ENCODE measurements around the gene IAH1.

IAH1 gene

DNA sequence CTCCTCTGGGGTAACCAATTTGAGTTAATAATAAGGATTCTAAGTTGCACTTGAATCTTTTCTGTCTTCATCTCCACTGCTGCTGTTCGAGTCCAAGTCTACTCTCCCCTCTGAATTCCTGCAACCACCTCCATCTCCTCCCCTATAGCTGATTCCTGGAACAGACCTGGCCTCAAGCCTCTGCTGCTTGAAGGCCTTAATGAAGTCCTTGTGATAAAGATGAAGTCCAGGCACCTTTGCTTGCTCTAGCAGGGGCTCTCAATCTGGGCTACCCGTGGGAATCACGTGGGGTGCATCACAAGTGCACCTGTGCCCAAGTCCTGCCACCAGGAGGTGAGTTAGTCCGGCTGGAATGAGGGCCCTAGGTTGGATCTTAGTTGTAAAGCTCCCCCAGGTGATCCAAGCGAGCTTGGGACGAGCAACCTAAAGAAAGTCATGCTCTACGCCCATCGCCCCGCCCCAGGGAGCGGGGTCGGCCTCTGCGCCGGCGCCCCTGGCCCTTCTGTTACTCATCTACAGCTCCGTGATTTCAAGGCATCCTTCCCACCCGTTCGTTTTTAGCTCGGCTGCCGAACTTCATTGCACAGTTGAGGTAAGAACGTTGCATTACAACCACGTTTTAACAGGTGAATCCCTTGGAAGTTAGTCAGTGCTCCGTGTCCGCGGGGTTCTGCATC lies 905 bp upstream of the IAH1 start:
- H3K36me3 ChIP-seq: peaks cover 9% of the 10 kb centered on the region
- H3K27me3 ChIP-seq: no peaks in the 10 kb centered on the region
- no peaks in the 10 kb centered on the region for H3K9me3 ChIP-seq
- H3K4me1 ChIP-seq (ENCODE audit: control insufficient read depth in 1 of 2, insufficient read depth in 1 of 2, low read depth in 1 of 2, low read length in 1 of 2): peaks cover 28 to 30% of the 10 kb centered on the region in 2 experiments
- TF ChIP-seq CTCF (IDR thresholded peaks at IDR 0.05): no peak
- no peak overlapping the region for H3K27ac ChIP-seq
- peak overlapping the region; percentile 65 to 89 for H3K4me3 ChIP-seq (ENCODE audit: low read depth in 1 of 2, low read length in 1 of 2)

GRCh38 chr2:9473985-9474360 lies 378 bp upstream of the IAH1 start:
- peaks cover 28 to 30% of the 10 kb centered on the region in 2 experiments for H3K4me1 ChIP-seq (ENCODE audit: control insufficient read depth in 1 of 2, insufficient read depth in 1 of 2, low read depth in 1 of 2, low read length in 1 of 2)
- H3K4me3 ChIP-seq (ENCODE audit: low read depth in 1 of 2, low read length in 1 of 2): peak overlapping the region; percentile 65 to 89
- H3K36me3 ChIP-seq: peaks cover 5% of the 10 kb centered on the region
- no peaks in the 10 kb centered on the region for H3K9me3 ChIP-seq
- peak overlapping the region; percentile 82 for H3K27ac ChIP-seq
- no peaks in the 10 kb centered on the region for H3K27me3 ChIP-seq
- TF ChIP-seq CTCF (IDR thresholded peaks at IDR 0.05): no peak

DNA sequence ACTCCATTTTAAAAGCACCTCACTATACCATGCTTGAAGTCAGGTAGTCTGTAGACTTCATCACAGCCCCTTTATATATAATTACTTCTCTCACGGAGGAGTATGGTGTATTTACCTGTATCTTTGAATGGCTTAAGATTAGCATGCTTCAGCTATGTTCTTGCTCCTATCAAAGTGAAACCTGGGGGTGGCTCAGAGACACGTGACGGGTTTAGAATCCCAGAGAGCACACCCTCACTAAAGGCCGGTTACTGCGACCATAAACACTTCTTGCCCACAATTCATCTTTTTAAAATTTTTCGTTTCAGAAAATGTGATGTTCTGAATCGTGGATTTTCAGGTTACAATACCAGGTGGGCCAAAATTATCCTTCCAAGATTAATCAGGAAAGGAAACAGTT lies 3.6 kb downstream of the IAH1 start:
- H3K4me3 ChIP-seq (ENCODE audit: low read depth in 1 of 2, low read length in 1 of 2): no peak overlapping the region
- TF ChIP-seq CTCF (IDR thresholded peaks at IDR 0.05): no peak
- H3K36me3 ChIP-seq: peaks cover 37% of the 10 kb centered on the region
- H3K4me1 ChIP-seq (ENCODE audit: control insufficient read depth in 1 of 2, insufficient read depth in 1 of 2, low read depth in 1 of 2, low read length in 1 of 2): peaks cover 21 to 22% of the 10 kb centered on the region in 2 experiments
- H3K9me3 ChIP-seq: no peaks in the 10 kb centered on the region
- H3K27me3 ChIP-seq: no peaks in the 10 kb centered on the region
- no peak overlapping the region for H3K27ac ChIP-seq

- Histone ChIP-seq H3K27ac (no peak overlapping the region), H3K9me3 (no peaks in the 10 kb centered on the region), H3K4me3 (ENCODE audit: low read depth in 1 of 2, low read length in 1 of 2) (no peak overlapping the region), H3K36me3 (peaks cover 43% of the 10 kb centered on the region), H3K4me1 (ENCODE audit: control insufficient read depth in 1 of 2, insufficient read depth in 1 of 2, low read depth in 1 of 2, low read length in 1 of 2) (peaks cover 19 to 21% of the 10 kb centered on the region in 2 experiments), H3K27me3 (no peaks in the 10 kb centered on the region)
- no peak for TF ChIP-seq CTCF (IDR thresholded peaks at IDR 0.05)
Measured at GRCh38 chr2:9478526-9478925, 4.2 kb downstream of the IAH1 start.

DNA sequence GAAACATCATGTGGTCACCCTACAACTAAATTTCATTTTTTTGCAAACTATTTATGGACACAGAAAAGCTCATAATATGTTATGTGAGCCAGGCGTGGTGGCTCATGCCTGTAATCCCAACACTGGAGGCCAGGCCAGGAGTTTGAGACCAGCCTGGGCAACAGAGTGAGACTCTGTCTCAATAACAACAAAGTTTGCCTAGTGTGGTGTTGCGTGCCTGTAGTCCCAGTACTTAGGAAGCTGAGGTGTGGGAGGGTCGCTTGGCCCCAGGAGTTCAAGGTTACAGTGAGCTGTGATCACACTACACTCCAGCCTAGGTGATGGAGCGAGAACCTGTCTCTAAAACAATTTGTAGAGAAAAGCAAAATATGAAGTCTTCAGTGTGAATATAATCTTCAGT lies 5.8 kb downstream of the IAH1 start:
- H3K4me3 ChIP-seq (ENCODE audit: low read depth in 1 of 2, low read length in 1 of 2): no peak overlapping the region
- no peaks in the 10 kb centered on the region for H3K27me3 ChIP-seq
- no peak overlapping the region for H3K27ac ChIP-seq
- peaks cover 10 to 11% of the 10 kb centered on the region in 2 experiments for H3K4me1 ChIP-seq (ENCODE audit: control insufficient read depth in 1 of 2, insufficient read depth in 1 of 2, low read depth in 1 of 2, low read length in 1 of 2)
- H3K36me3 ChIP-seq: peaks cover 59% of the 10 kb centered on the region
- H3K9me3 ChIP-seq: no peaks in the 10 kb centered on the region
- no peak for TF ChIP-seq CTCF (IDR thresholded peaks at IDR 0.05)

All from neutrophil (primary cell).